CMK (cell line): Measurements from ENCODE around the gene LILRB1.
"Not testable (repeated sequence)": the region's sequence is repeated elsewhere in the genome, so short reads cannot be mapped to it uniquely, and the experiment has no call there.

ENCODE experiments used
- DNase-seq: peaks from one replicate; pipeline ENCODE4 v3.0.0-alpha.2; 2010; ENCODE audit warnings: low read depth

Gene LILRB1

GRCh38 chr19:54662730-54663129, 32.4 kb downstream of the LILRB1 start, which contains the start of gene LILRB4:
Gene LILRB4 (plus strand): TSS chr19:54662985. CDS start chr19:54663034, 49 bp downstream.
- DNase-seq = no peak

GRCh38 chr19:54665530-54665929, 35.2 kb downstream of the LILRB1 start:
- DNase-seq = no peak

GRCh38 chr19:54667217-54667616, 36.9 kb downstream of the LILRB1 start:
- no peak for DNase-seq

- DNase-seq = no peak
Observed at GRCh38 chr19:54668353-54668752, 38.1 kb downstream of the LILRB1 start.

- no peak for DNase-seq
Observed at GRCh38 chr19:54670576-54671357, 40.5 kb downstream of the LILRB1 start.

GRCh38 chr19:54673222-54673621, 42.9 kb downstream of the LILRB1 start:
- no peak for DNase-seq

GRCh38 chr19:54674021-54674617, 43.8 kb downstream of the LILRB1 start:
- peak; percentile 26 for DNase-seq

GRCh38 chr19:54676210-54676834, 46.0 kb downstream of the LILRB1 start:
- DNase-seq = peak; percentile 36

GRCh38 chr19:54677217-54677616, 46.9 kb downstream of the LILRB1 start:
- no peak for DNase-seq

- not testable (repeated sequence) for DNase-seq
Observed at GRCh38 chr19:54681596-54681995, 51.3 kb downstream of the LILRB1 start.

GRCh38 chr19:54682306-54682856, 52.1 kb downstream of the LILRB1 start:
- DNase-seq = no peak

GRCh38 chr19:54684527-54684926, 54.2 kb downstream of the LILRB1 start:
- peak; percentile 21 for DNase-seq
